ENCODE results near the gene PLSCR1. TPM values are rescaled to one million over a fixed set of nuclear protein-coding genes. Genes with fewer than 3 reads are reported as not detected.
"Not testable (repeated sequence)": the region's sequence is repeated elsewhere in the genome, so short reads cannot be mapped to it uniquely, and the experiment has no call there.

PLSCR1 gene
- total RNA-seq, 2 donors from 2014 or later = 35.0 to 90.1 TPM

DNA sequence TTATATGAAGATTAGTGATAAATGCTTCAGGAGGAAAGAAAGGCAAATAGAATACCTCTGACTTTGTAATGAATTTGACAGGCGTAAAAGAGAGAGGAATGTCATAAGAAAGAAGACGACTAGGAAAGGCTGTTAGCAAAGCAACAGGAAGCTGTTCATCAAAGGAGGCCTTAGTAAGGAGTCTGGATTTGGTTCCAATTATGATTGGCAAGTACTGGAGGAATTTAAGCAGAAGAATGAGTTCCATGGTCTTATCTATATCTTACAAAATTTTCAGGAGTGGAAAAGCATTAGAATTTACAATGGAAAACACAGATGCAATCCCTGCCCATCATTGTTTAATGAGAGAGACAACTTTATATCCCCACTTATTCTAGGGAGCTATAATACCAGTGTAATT is 13.8 kb downstream of the PLSCR1 start:
- intact Hi-C loops (cut with DNase I) = no loop called here
- no peak for DNase-seq (ENCODE audit: low spot score)
- Histone ChIP-seq H3K36me3 (no peaks in the 10 kb centered on the region), H3K27ac (no peak overlapping the region), H3K4me1 (replicated peaks) (no peaks in the 10 kb centered on the region), H3K27me3 (replicated peaks; ENCODE audit: insufficient read depth) (no peaks in the 10 kb centered on the region), H3K4me3 (no peak overlapping the region), H3K9me3 (no peaks in the 10 kb centered on the region)
- TF ChIP-seq, protein P1, sequence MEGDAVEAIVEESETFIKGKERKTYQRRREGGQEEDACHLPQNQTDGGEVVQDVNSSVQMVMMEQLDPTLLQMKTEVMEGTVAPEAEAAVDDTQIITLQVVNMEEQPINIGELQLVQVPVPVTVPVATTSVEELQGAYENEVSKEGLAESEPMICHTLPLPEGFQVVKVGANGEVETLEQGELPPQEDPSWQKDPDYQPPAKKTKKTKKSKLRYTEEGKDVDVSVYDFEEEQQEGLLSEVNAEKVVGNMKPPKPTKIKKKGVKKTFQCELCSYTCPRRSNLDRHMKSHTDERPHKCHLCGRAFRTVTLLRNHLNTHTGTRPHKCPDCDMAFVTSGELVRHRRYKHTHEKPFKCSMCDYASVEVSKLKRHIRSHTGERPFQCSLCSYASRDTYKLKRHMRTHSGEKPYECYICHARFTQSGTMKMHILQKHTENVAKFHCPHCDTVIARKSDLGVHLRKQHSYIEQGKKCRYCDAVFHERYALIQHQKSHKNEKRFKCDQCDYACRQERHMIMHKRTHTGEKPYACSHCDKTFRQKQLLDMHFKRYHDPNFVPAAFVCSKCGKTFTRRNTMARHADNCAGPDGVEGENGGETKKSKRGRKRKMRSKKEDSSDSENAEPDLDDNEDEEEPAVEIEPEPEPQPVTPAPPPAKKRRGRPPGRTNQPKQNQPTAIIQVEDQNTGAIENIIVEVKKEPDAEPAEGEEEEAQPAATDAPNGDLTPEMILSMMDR (IDR thresholded peaks at IDR 0.05) = no peak
- TF ChIP-seq POLR2A (IDR thresholded peaks at IDR 0.05) (no peak), POLR2AphosphoS5 (IDR thresholded peaks at IDR 0.05) (no peak)
- 69% methylated on average over 2 of the region's 2 CpGs for WGBS

DNA sequence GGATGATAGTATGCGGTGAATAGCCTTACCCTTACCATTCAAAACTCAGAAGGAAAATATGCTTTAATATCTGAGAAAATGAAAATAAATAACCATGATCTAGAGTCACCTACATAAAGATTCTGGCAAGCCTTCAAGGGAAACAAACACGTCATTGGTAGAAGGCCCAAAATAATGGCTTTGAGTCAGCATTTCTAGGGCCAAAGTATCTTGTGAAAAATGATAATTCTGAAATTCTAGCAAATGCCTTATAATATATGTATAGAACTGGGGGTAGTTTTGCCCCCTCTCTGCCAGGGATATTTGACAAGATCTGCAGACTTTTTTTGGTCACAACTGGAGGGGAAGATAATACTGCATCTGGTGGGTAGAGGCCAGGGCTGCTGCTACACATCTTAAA is 15.4 kb downstream of the PLSCR1 start:
- Histone ChIP-seq H3K27me3 (replicated peaks; ENCODE audit: insufficient read depth) (no peaks in the 10 kb centered on the region), H3K4me3 (no peak overlapping the region), H3K36me3 (no peaks in the 10 kb centered on the region), H3K4me1 (replicated peaks) (no peaks in the 10 kb centered on the region), H3K27ac (no peak overlapping the region), H3K9me3 (no peaks in the 10 kb centered on the region)
- intact Hi-C loops (cut with DNase I) = no loop called here
- TF ChIP-seq POLR2A (IDR thresholded peaks at IDR 0.05) = no peak
- TF ChIP-seq POLR2AphosphoS5 (IDR thresholded peaks at IDR 0.05) = no peak
- TF ChIP-seq, protein P1 (IDR thresholded peaks at IDR 0.05) = no peak
- whole genome bisulfite sequencing = 68% methylated on average over 2 of the region's 2 CpGs
- DNase-seq (ENCODE audit: low spot score) = no peak

DNA sequence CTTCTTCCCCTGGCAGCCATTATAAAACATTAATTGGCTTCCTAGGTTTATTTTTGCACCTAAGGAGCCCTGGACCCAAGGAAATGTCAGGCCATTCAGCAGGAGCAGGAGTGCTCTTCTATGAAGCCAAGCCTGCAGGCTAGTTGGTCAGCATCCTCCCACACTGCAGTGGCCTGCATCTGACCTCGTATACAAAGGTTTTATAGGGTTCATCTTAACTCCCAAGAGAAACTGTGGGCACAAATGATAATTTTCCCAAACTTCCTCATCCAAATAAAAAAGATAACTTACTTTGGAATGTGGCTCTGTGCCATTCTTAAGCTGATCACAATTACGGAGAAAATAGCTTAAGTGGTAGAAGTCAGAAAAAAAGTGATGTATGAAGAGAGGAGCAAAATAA is 19.4 kb downstream of the PLSCR1 start:
- no peaks in the 10 kb centered on the region for H3K27me3 ChIP-seq (replicated peaks; ENCODE audit: insufficient read depth)
- TF ChIP-seq, protein P1 (IDR thresholded peaks at IDR 0.05) = no peak
- TF ChIP-seq POLR2A (IDR thresholded peaks at IDR 0.05) (no peak), POLR2AphosphoS5 (IDR thresholded peaks at IDR 0.05) (no peak)
- H3K4me1 ChIP-seq (replicated peaks) = no peaks in the 10 kb centered on the region
- no peak overlapping the region for H3K4me3 ChIP-seq
- intact Hi-C loops (cut with DNase I) = no loop called here
- H3K9me3 ChIP-seq = no peaks in the 10 kb centered on the region
- WGBS = 27% methylated on average over 2 of the region's 2 CpGs
- no peak overlapping the region for H3K27ac ChIP-seq
- H3K36me3 ChIP-seq = no peaks in the 10 kb centered on the region
- DNase-seq (ENCODE audit: low spot score) = no peak

DNA sequence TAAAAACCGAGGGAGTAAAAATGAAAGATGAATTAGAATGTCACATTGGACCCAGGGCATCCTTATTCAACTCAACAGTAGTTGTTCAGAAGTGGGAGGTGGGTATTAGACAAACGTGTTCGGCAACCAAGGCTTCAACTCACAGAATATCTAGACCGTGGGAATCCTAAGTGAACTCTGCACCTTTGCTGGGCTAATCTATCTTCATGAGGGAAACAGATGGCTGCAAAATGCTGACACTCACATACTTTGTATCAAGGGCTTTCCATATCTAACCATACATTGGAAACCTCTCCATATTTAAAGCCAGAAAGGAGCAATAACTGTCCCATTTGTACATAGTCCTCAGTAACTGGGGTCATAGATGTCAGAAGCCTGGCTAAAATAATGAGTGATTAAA is 20.9 kb downstream of the PLSCR1 start:
- DNase-seq (ENCODE audit: low spot score) = no peak
- intact Hi-C loops (cut with DNase I) = no loop called here
- Histone ChIP-seq H3K36me3 (no peaks in the 10 kb centered on the region), H3K4me3 (no peak overlapping the region), H3K27ac (no peak overlapping the region), H3K9me3 (no peaks in the 10 kb centered on the region), H3K4me1 (replicated peaks) (no peaks in the 10 kb centered on the region), H3K27me3 (replicated peaks; ENCODE audit: insufficient read depth) (no peaks in the 10 kb centered on the region)
- no peak for TF ChIP-seq POLR2AphosphoS5 (IDR thresholded peaks at IDR 0.05)
- TF ChIP-seq, protein P1 (IDR thresholded peaks at IDR 0.05) = no peak
- TF ChIP-seq POLR2A (IDR thresholded peaks at IDR 0.05) = no peak
- 67% methylated on average over 4 of the region's 4 CpGs for WGBS

DNA sequence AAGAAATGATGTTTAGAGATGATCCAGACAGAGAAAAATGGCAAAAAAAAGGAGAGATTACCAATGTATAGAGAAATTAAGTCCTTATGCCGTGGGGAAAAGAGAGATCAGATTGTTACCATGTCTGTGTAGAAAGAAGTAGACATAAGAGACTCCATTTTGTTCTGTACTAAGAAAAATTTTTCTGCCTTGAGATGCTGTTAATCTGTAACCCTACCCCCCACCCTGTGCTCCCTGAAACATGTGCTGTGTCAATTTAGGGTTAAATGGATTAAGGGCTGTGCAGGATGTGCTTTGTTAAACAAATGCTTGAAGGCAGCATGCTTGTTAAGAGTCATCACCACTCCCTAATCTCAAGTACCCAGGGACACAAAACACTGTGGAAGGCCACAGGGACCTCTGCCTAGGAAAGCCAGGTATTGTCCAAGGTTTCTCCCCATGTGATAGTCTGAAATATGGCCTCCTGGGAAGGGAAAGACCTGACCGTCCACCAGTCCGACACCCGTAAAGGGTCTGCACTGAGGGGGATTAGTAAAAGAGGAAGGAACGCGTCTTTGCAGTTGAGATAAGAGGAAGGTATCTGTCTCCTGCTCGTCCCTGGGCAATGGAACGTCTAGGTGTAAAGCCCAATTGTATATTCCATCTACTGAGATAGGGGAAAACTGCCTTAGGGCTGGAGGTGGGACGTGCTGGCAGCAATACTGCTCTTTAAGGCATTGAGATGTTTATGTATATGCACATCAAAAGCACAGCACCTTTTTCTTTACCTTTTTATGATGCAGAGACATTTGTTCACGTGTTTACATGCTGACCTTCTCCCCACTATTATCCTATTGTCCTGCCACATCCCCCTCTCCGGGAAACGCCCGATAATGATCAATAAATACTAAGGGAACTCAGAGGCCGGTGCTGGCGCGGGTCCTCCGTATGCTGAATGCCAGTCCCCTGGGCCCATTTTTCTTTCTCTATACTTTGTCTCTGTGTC is 21.9 kb downstream of the PLSCR1 start:
- H3K9me3 ChIP-seq; H3K36me3 ChIP-seq; intact Hi-C loops (cut with DNase I); H3K4me1 ChIP-seq (replicated peaks); H3K27ac ChIP-seq; DNase-seq (ENCODE audit: low spot score); H3K27me3 ChIP-seq (replicated peaks; ENCODE audit: insufficient read depth); H3K4me3 ChIP-seq: not testable (repeated sequence)
- WGBS = 64% methylated on average over 17 of the region's 17 CpGs

All from prostate gland (tissue), 2 donors.